ENCODE results near the gene RHCG.
A peak's percentile ranks its signal among the peaks of the same experiment; 100 is the strongest.

Gene RHCG

DNA sequence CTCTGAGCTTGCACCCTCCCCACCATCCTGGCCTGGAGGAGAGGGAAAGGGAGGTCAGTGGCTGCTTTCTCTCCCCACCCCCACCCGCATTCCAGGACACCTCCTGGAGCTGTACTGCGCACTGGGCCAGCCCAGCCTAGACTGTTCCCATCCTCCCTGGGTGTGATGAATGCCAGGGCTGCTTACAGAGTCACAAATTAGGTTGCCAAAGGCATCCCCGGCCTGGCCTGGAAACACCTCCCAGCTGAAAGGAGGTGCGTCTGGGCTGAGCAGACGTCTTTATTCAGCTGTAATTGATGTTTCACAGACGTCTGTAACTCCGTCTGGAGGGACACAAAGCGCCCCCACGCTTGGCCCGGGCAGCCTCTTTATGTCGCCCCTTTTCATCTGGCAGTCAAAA is 47.6 kb downstream of the RHCG start:
- no peak overlapping the region for H3K9ac ChIP-seq (ENCODE audit: low read length)
- no peaks in the 10 kb centered on the region for H3K9me3 ChIP-seq (ENCODE audit: control insufficient read depth, low read length)
- no peaks in the 10 kb centered on the region for H3K4me1 ChIP-seq (ENCODE audit: control insufficient read depth, insufficient read depth, low read depth, low read length)
- no peak overlapping the region for H3K4me3 ChIP-seq (ENCODE audit: insufficient read depth in 1 of 2, low read depth in 1 of 2, low read length in 2 of 2)
- no peak overlapping the region for H2BK15ac ChIP-seq (ENCODE audit: low read depth, poor library complexity, severe bottlenecking)
- H2AK5ac ChIP-seq (ENCODE audit: low read length, severe bottlenecking): no peak overlapping the region
- no peak overlapping the region for H3K14ac ChIP-seq (ENCODE audit: low read length in 2 of 2)
- peaks cover 72 to 93% of the 10 kb centered on the region in 2 experiments for H3K27me3 ChIP-seq (ENCODE audit: control insufficient read depth in 1 of 2, insufficient read depth in 1 of 2, low read length in 2 of 2)
- no peak overlapping the region for H2BK120ac ChIP-seq (ENCODE audit: low read depth, low read length)
- H4K91ac ChIP-seq (ENCODE audit: low read length): no peak overlapping the region
- H3K4me2 ChIP-seq (ENCODE audit: low read length, poor library complexity, severe bottlenecking): no peak overlapping the region
- H3K27ac ChIP-seq (ENCODE audit: low read length, poor library complexity, severe bottlenecking): no peak overlapping the region
- WGBS: 30% methylated on average over 11 of the region's 11 CpGs
- no peak for DNase-seq
- H2AFZ ChIP-seq (ENCODE audit: low read depth, low read length): no peak overlapping the region
- H3K23ac ChIP-seq (ENCODE audit: low read length in 2 of 2): no peak overlapping the region
- H4K8ac ChIP-seq (ENCODE audit: low read length): no peak overlapping the region
- no peaks in the 10 kb centered on the region for H3K79me1 ChIP-seq (replicated peaks; ENCODE audit: low read length, poor library complexity, severe bottlenecking)
- no peak overlapping the region for H3K18ac ChIP-seq (ENCODE audit: low read depth in 1 of 2, low read length in 2 of 2)
- no peak overlapping the region for H2BK12ac ChIP-seq (ENCODE audit: low read length in 2 of 2)
- no peak overlapping the region for H2BK5ac ChIP-seq (ENCODE audit: low read depth, low read length, poor library complexity, severe bottlenecking)
- no peak overlapping the region for H3K4ac ChIP-seq (ENCODE audit: low read depth in 1 of 2, low read length in 2 of 2)
- H3K36me3 ChIP-seq (ENCODE audit: control insufficient read depth in 1 of 2, insufficient read depth in 2 of 2, low read depth in 1 of 2, low read length in 2 of 2): no peaks in the 10 kb centered on the region

DNA sequence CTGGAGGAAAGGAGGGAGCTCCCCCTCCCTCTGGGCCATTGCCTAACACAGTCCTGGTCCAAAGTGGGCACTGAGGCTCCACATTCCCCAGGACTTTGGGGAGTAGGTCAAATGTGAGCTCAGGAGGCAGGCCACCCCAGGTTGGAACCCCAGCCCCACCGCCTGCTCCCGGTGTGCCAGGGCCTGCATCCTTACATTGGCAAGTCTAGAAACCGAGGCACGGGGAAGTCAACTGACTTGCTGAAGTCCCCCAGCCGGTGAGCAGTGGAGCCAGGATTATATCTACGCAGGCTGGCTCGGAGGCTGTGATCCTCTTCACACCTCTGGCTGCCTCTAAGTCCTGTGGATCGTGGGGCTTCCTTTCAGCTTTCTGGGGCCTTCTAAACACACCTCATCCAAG is 48.7 kb downstream of the RHCG start:
- H3K23ac ChIP-seq (ENCODE audit: low read length in 2 of 2): no peak overlapping the region
- H2BK12ac ChIP-seq (ENCODE audit: low read length in 2 of 2): no peak overlapping the region
- no peak overlapping the region for H3K4ac ChIP-seq (ENCODE audit: low read depth in 1 of 2, low read length in 2 of 2)
- H3K36me3 ChIP-seq (ENCODE audit: control insufficient read depth in 1 of 2, insufficient read depth in 2 of 2, low read depth in 1 of 2, low read length in 2 of 2): no peaks in the 10 kb centered on the region
- H3K4me3 ChIP-seq (ENCODE audit: insufficient read depth in 1 of 2, low read depth in 1 of 2, low read length in 2 of 2): no peak overlapping the region
- H4K91ac ChIP-seq (ENCODE audit: low read length): no peak overlapping the region
- no peak overlapping the region for H3K9ac ChIP-seq (ENCODE audit: low read length)
- H2AFZ ChIP-seq (ENCODE audit: low read depth, low read length): no peak overlapping the region
- no peak overlapping the region for H2BK120ac ChIP-seq (ENCODE audit: low read depth, low read length)
- no peak overlapping the region for H2BK5ac ChIP-seq (ENCODE audit: low read depth, low read length, poor library complexity, severe bottlenecking)
- H2BK15ac ChIP-seq (ENCODE audit: low read depth, poor library complexity, severe bottlenecking): no peak overlapping the region
- H3K27me3 ChIP-seq (ENCODE audit: control insufficient read depth in 1 of 2, insufficient read depth in 1 of 2, low read length in 2 of 2): peaks cover 80 to 100% of the 10 kb centered on the region in 2 experiments
- peak overlapping the region; percentile 42 for H4K8ac ChIP-seq (ENCODE audit: low read length)
- H3K14ac ChIP-seq (ENCODE audit: low read length in 2 of 2): no peak overlapping the region
- no peak overlapping the region for H3K4me2 ChIP-seq (ENCODE audit: low read length, poor library complexity, severe bottlenecking)
- H2AK5ac ChIP-seq (ENCODE audit: low read length, severe bottlenecking): no peak overlapping the region
- no peaks in the 10 kb centered on the region for H3K9me3 ChIP-seq (ENCODE audit: control insufficient read depth, low read length)
- no peaks in the 10 kb centered on the region for H3K4me1 ChIP-seq (ENCODE audit: control insufficient read depth, insufficient read depth, low read depth, low read length)
- 84% methylated on average over 8 of the region's 8 CpGs for WGBS
- H3K18ac ChIP-seq (ENCODE audit: low read depth in 1 of 2, low read length in 2 of 2): no peak overlapping the region
- no peaks in the 10 kb centered on the region for H3K79me1 ChIP-seq (replicated peaks; ENCODE audit: low read length, poor library complexity, severe bottlenecking)
- no peak overlapping the region for H3K27ac ChIP-seq (ENCODE audit: low read length, poor library complexity, severe bottlenecking)
- no peak for DNase-seq

- Histone ChIP-seq H2BK120ac (ENCODE audit: low read depth, low read length) (no peak overlapping the region), H2BK15ac (ENCODE audit: low read depth, poor library complexity, severe bottlenecking) (no peak overlapping the region), H2AFZ (ENCODE audit: low read depth, low read length) (no peak overlapping the region), H3K4ac (ENCODE audit: low read depth in 1 of 2, low read length in 2 of 2) (no peak overlapping the region), H3K4me3 (ENCODE audit: insufficient read depth in 1 of 2, low read depth in 1 of 2, low read length in 2 of 2) (no peak overlapping the region), H3K14ac (ENCODE audit: low read length in 2 of 2) (no peak overlapping the region), H3K4me2 (ENCODE audit: low read length, poor library complexity, severe bottlenecking) (no peak overlapping the region), H3K9me3 (ENCODE audit: control insufficient read depth, low read length) (no peaks in the 10 kb centered on the region), H3K18ac (ENCODE audit: low read depth in 1 of 2, low read length in 2 of 2) (no peak overlapping the region), H3K27me3 (ENCODE audit: control insufficient read depth in 1 of 2, insufficient read depth in 1 of 2, low read length in 2 of 2) (peaks cover 78 to 91% of the 10 kb centered on the region in 2 experiments), H3K4me1 (ENCODE audit: control insufficient read depth, insufficient read depth, low read depth, low read length) (no peaks in the 10 kb centered on the region), H4K8ac (ENCODE audit: low read length) (no peak overlapping the region), H3K23ac (ENCODE audit: low read length in 2 of 2) (no peak overlapping the region), H3K9ac (ENCODE audit: low read length) (no peak overlapping the region), H4K91ac (ENCODE audit: low read length) (no peak overlapping the region), H2AK5ac (ENCODE audit: low read length, severe bottlenecking) (no peak overlapping the region), H2BK12ac (ENCODE audit: low read length in 2 of 2) (no peak overlapping the region), H3K27ac (ENCODE audit: low read length, poor library complexity, severe bottlenecking) (no peak overlapping the region), H3K79me1 (replicated peaks; ENCODE audit: low read length, poor library complexity, severe bottlenecking) (no peaks in the 10 kb centered on the region), H3K36me3 (ENCODE audit: control insufficient read depth in 1 of 2, insufficient read depth in 2 of 2, low read depth in 1 of 2, low read length in 2 of 2) (no peaks in the 10 kb centered on the region), H2BK5ac (ENCODE audit: low read depth, low read length, poor library complexity, severe bottlenecking) (no peak overlapping the region)
- whole genome bisulfite sequencing: 91% methylated on average over 9 of the region's 9 CpGs
- DNase-seq: no peak
Observed at GRCh38 chr15:89446255-89446891, 50.0 kb downstream of the RHCG start.

- Histone ChIP-seq H3K4me2 (ENCODE audit: low read length, poor library complexity, severe bottlenecking) (no peak overlapping the region), H4K91ac (ENCODE audit: low read length) (no peak overlapping the region), H3K4me3 (ENCODE audit: insufficient read depth in 1 of 2, low read depth in 1 of 2, low read length in 2 of 2) (no peak overlapping the region), H2AFZ (ENCODE audit: low read depth, low read length) (no peak overlapping the region), H3K36me3 (ENCODE audit: control insufficient read depth in 1 of 2, insufficient read depth in 2 of 2, low read depth in 1 of 2, low read length in 2 of 2) (no peaks in the 10 kb centered on the region), H3K23ac (ENCODE audit: low read length in 2 of 2) (no peak overlapping the region), H2BK12ac (ENCODE audit: low read length in 2 of 2) (no peak overlapping the region), H3K27me3 (ENCODE audit: control insufficient read depth in 1 of 2, insufficient read depth in 1 of 2, low read length in 2 of 2) (peaks cover 70 to 88% of the 10 kb centered on the region in 2 experiments), H3K14ac (ENCODE audit: low read length in 2 of 2) (no peak overlapping the region), H3K79me1 (replicated peaks; ENCODE audit: low read length, poor library complexity, severe bottlenecking) (no peaks in the 10 kb centered on the region), H2BK15ac (ENCODE audit: low read depth, poor library complexity, severe bottlenecking) (no peak overlapping the region), H4K8ac (ENCODE audit: low read length) (no peak overlapping the region), H3K4ac (ENCODE audit: low read depth in 1 of 2, low read length in 2 of 2) (no peak overlapping the region), H3K9ac (ENCODE audit: low read length) (no peak overlapping the region), H2BK5ac (ENCODE audit: low read depth, low read length, poor library complexity, severe bottlenecking) (no peak overlapping the region), H2BK120ac (ENCODE audit: low read depth, low read length) (no peak overlapping the region), H3K4me1 (ENCODE audit: control insufficient read depth, insufficient read depth, low read depth, low read length) (no peaks in the 10 kb centered on the region), H3K18ac (ENCODE audit: low read depth in 1 of 2, low read length in 2 of 2) (no peak overlapping the region), H3K27ac (ENCODE audit: low read length, poor library complexity, severe bottlenecking) (no peak overlapping the region), H3K9me3 (ENCODE audit: control insufficient read depth, low read length) (no peaks in the 10 kb centered on the region), H2AK5ac (ENCODE audit: low read length, severe bottlenecking) (no peak overlapping the region)
- 89% methylated on average over 1 of the region's 1 CpG for WGBS
- DNase-seq: no peak
Observed at GRCh38 chr15:89445518-89445917, 50.9 kb downstream of the RHCG start.
